ENCODE data around the gene DCLK2. TPM values are rescaled to one million over a fixed set of nuclear protein-coding genes. Genes with fewer than 3 reads are reported as not detected.

The DCLK2 gene
- total RNA-seq, 1 donor from 2014 or later: 0.21 TPM

- Mint-ChIP-seq H3K9me3 (no peaks in the 10 kb centered on the region), H3K4me3 (ENCODE audit: low read depth) (no peak overlapping the region), H3K27me3 (ENCODE audit: low read depth) (peaks cover 35% of the 10 kb centered on the region), H3K36me3 (ENCODE audit: low read depth) (no peaks in the 10 kb centered on the region), H3K27ac (no peak overlapping the region), H3K4me1 (ENCODE audit: low read depth) (no peaks in the 10 kb centered on the region)
- intact Hi-C loops (cut with micrococcal nuclease): no loop called here
- no peak for DNase-seq (ENCODE audit: low spot score)
These were observed 5.1 kb upstream of the DCLK2 start for GRCh38 chr4:150072906-150073714.

- Mint-ChIP-seq H3K36me3 (ENCODE audit: low read depth) (no peaks in the 10 kb centered on the region), H3K27me3 (ENCODE audit: low read depth) (peaks cover 35% of the 10 kb centered on the region), H3K4me1 (ENCODE audit: low read depth) (no peaks in the 10 kb centered on the region)
These were observed 4.2 kb upstream of the DCLK2 start for GRCh38 chr4:150074064-150074463.

GRCh38 chr4:150078579-150079080 lies 385 bp downstream of the DCLK2 start:
- Mint-ChIP-seq H3K27ac (no peak overlapping the region), H3K9me3 (no peaks in the 10 kb centered on the region), H3K36me3 (ENCODE audit: low read depth) (no peaks in the 10 kb centered on the region), H3K27me3 (ENCODE audit: low read depth) (peaks cover 59% of the 10 kb centered on the region), H3K4me1 (ENCODE audit: low read depth) (peaks cover 5% of the 10 kb centered on the region), H3K4me3 (ENCODE audit: low read depth) (peak overlapping the region; percentile 39)
- DNase-seq (ENCODE audit: low spot score): no peak
- intact Hi-C loops (cut with micrococcal nuclease): no loop called here

More at GRCh38 chr4:150074064-150074463, 4.2 kb upstream of the DCLK2 start:
- DNase-seq (ENCODE audit: low spot score): no peak
- H3K4me3 Mint-ChIP-seq (ENCODE audit: low read depth): no peak overlapping the region
- H3K9me3 Mint-ChIP-seq: no peaks in the 10 kb centered on the region
- intact Hi-C loops (cut with micrococcal nuclease): no loop called here
- no peak overlapping the region for H3K27ac Mint-ChIP-seq

GRCh38 chr4:150079081-150079581 lies 886 bp downstream of the DCLK2 start:
- Mint-ChIP-seq H3K4me1 (ENCODE audit: low read depth) (peaks cover 5% of the 10 kb centered on the region), H3K4me3 (ENCODE audit: low read depth) (peak overlapping the region; percentile 62), H3K9me3 (no peaks in the 10 kb centered on the region), H3K27me3 (ENCODE audit: low read depth) (peaks cover 63% of the 10 kb centered on the region), H3K27ac (no peak overlapping the region), H3K36me3 (ENCODE audit: low read depth) (no peaks in the 10 kb centered on the region)
- DNase-seq (ENCODE audit: low spot score): peak; percentile 9
- intact Hi-C loops (cut with micrococcal nuclease): no loop called here

GRCh38 chr4:150080337-150080736 lies 2.1 kb downstream of the DCLK2 start:
- peaks cover 5% of the 10 kb centered on the region for H3K4me1 Mint-ChIP-seq (ENCODE audit: low read depth)
- DNase-seq (ENCODE audit: low spot score): no peak

GRCh38 chr4:150080875-150081274 lies 2.6 kb downstream of the DCLK2 start:
- Mint-ChIP-seq H3K4me1 (ENCODE audit: low read depth) (peaks cover 5% of the 10 kb centered on the region), H3K36me3 (ENCODE audit: low read depth) (no peaks in the 10 kb centered on the region), H3K27ac (no peak overlapping the region), H3K9me3 (no peaks in the 10 kb centered on the region), H3K4me3 (ENCODE audit: low read depth) (no peak overlapping the region), H3K27me3 (ENCODE audit: low read depth) (peaks cover 56% of the 10 kb centered on the region)
- no peak for DNase-seq (ENCODE audit: low spot score)
- intact Hi-C loops (cut with micrococcal nuclease): no loop called here

More at GRCh38 chr4:150080337-150080736, 2.1 kb downstream of the DCLK2 start:
- Mint-ChIP-seq H3K9me3 (no peaks in the 10 kb centered on the region), H3K4me3 (ENCODE audit: low read depth) (no peak overlapping the region), H3K27me3 (ENCODE audit: low read depth) (peaks cover 61% of the 10 kb centered on the region), H3K27ac (no peak overlapping the region), H3K36me3 (ENCODE audit: low read depth) (no peaks in the 10 kb centered on the region)
- intact Hi-C loops (cut with micrococcal nuclease): no loop called here

GRCh38 chr4:150082241-150082640 lies 4.0 kb downstream of the DCLK2 start:
- intact Hi-C loops (cut with micrococcal nuclease): no loop called here
- H3K27me3 Mint-ChIP-seq (ENCODE audit: low read depth): peaks cover 44% of the 10 kb centered on the region
- no peak for DNase-seq (ENCODE audit: low spot score)
- no peak overlapping the region for H3K4me3 Mint-ChIP-seq (ENCODE audit: low read depth)
- H3K9me3 Mint-ChIP-seq: no peaks in the 10 kb centered on the region
- H3K36me3 Mint-ChIP-seq (ENCODE audit: low read depth): no peaks in the 10 kb centered on the region
- no peak overlapping the region for H3K27ac Mint-ChIP-seq
- H3K4me1 Mint-ChIP-seq (ENCODE audit: low read depth): peaks cover 5% of the 10 kb centered on the region

- Mint-ChIP-seq H3K36me3 (ENCODE audit: low read depth) (no peaks in the 10 kb centered on the region), H3K4me3 (ENCODE audit: low read depth) (no peak overlapping the region), H3K27me3 (ENCODE audit: low read depth) (peaks cover 28% of the 10 kb centered on the region), H3K4me1 (ENCODE audit: low read depth) (peaks cover 5% of the 10 kb centered on the region), H3K9me3 (no peaks in the 10 kb centered on the region), H3K27ac (no peak overlapping the region)
- intact Hi-C loops (cut with micrococcal nuclease): no loop called here
- no peak for DNase-seq (ENCODE audit: low spot score)
These were observed 8.8 kb downstream of the DCLK2 start for GRCh38 chr4:150087006-150087405.

- Mint-ChIP-seq H3K9me3 (no peaks in the 10 kb centered on the region), H3K27ac (no peak overlapping the region), H3K4me3 (ENCODE audit: low read depth) (no peak overlapping the region), H3K36me3 (ENCODE audit: low read depth) (no peaks in the 10 kb centered on the region), H3K4me1 (ENCODE audit: low read depth) (no peaks in the 10 kb centered on the region), H3K27me3 (ENCODE audit: low read depth) (peaks cover 15% of the 10 kb centered on the region)
- intact Hi-C loops (cut with micrococcal nuclease): no loop called here
- DNase-seq (ENCODE audit: low spot score): no peak
These were observed 11.5 kb downstream of the DCLK2 start for GRCh38 chr4:150089732-150090131.

GRCh38 chr4:150090836-150091235 lies 12.6 kb downstream of the DCLK2 start:
- DNase-seq (ENCODE audit: low spot score): no peak
- H3K4me3 Mint-ChIP-seq (ENCODE audit: low read depth): no peak overlapping the region
- H3K9me3 Mint-ChIP-seq: no peaks in the 10 kb centered on the region
- peaks cover 12% of the 10 kb centered on the region for H3K27me3 Mint-ChIP-seq (ENCODE audit: low read depth)
- H3K36me3 Mint-ChIP-seq (ENCODE audit: low read depth): no peaks in the 10 kb centered on the region
- no peaks in the 10 kb centered on the region for H3K4me1 Mint-ChIP-seq (ENCODE audit: low read depth)
- intact Hi-C loops (cut with micrococcal nuclease): no loop called here
- H3K27ac Mint-ChIP-seq: no peak overlapping the region

GRCh38 chr4:150094676-150095075 lies 16.4 kb downstream of the DCLK2 start:
- H3K4me3 Mint-ChIP-seq (ENCODE audit: low read depth): no peak overlapping the region
- no peaks in the 10 kb centered on the region for H3K36me3 Mint-ChIP-seq (ENCODE audit: low read depth)
- peaks cover 6% of the 10 kb centered on the region for H3K27me3 Mint-ChIP-seq (ENCODE audit: low read depth)
- H3K27ac Mint-ChIP-seq: no peak overlapping the region
- intact Hi-C loops (cut with micrococcal nuclease): no loop called here
- H3K4me1 Mint-ChIP-seq (ENCODE audit: low read depth): no peaks in the 10 kb centered on the region
- DNase-seq (ENCODE audit: low spot score): no peak
- H3K9me3 Mint-ChIP-seq: no peaks in the 10 kb centered on the region

- H3K4me1 Mint-ChIP-seq (ENCODE audit: low read depth): no peaks in the 10 kb centered on the region
- H3K27ac Mint-ChIP-seq: no peak overlapping the region
- peaks cover 6% of the 10 kb centered on the region for H3K27me3 Mint-ChIP-seq (ENCODE audit: low read depth)
- H3K9me3 Mint-ChIP-seq: no peaks in the 10 kb centered on the region
- DNase-seq (ENCODE audit: low spot score): no peak
- intact Hi-C loops (cut with micrococcal nuclease): no loop called here
- H3K4me3 Mint-ChIP-seq (ENCODE audit: low read depth): no peak overlapping the region
- no peaks in the 10 kb centered on the region for H3K36me3 Mint-ChIP-seq (ENCODE audit: low read depth)
These were observed 18.4 kb downstream of the DCLK2 start for GRCh38 chr4:150096625-150097024.

GRCh38 chr4:150098214-150098613 lies 20.0 kb downstream of the DCLK2 start:
- no peaks in the 10 kb centered on the region for H3K36me3 Mint-ChIP-seq (ENCODE audit: low read depth)
- H3K27me3 Mint-ChIP-seq (ENCODE audit: low read depth): peaks cover 4% of the 10 kb centered on the region
- no peak for DNase-seq (ENCODE audit: low spot score)
- H3K4me3 Mint-ChIP-seq (ENCODE audit: low read depth): no peak overlapping the region
- H3K27ac Mint-ChIP-seq: no peak overlapping the region
- H3K4me1 Mint-ChIP-seq (ENCODE audit: low read depth): no peaks in the 10 kb centered on the region
- intact Hi-C loops (cut with micrococcal nuclease): no loop called here
- H3K9me3 Mint-ChIP-seq: no peaks in the 10 kb centered on the region

Data from activated T-helper 2 cell treated with anti-CD3 and anti-CD28 coated beads, Interferon-gamma antibody, Interleukin-2, Interleukin-4, amounts not matched to agents 10 μg/mL and 5 μg/mL and 100 μg/mL, durations not matched to agents 14 hours and 24 hours and 36 hours (primary cell).